Endometrial microvascular endothelial cells (primary cell): ENCODE data around the gene GLE1. TPM values are rescaled to one million over a fixed set of nuclear protein-coding genes. Genes with fewer than 3 reads are reported as not detected.
"Not testable (repeated sequence)": the region's sequence is repeated elsewhere in the genome, so short reads cannot be mapped to it uniquely, and the experiment has no call there.

Experiments used
- in situ Hi-C: cut with HindIII; loops from 2 replicates; pipeline ENCODE4 v1.10.0; 2017; ENCODE audit warnings: low sequenced_read_pairs, low pct_unique_long_range_greater_than_20kb; ENCODE audit errors: inconsistent ontology term
- total RNA-seq: library from RNA; depleted of rRNA; stranded (reverse); fragments of >200 nt; gene quantifications from one replicate; pipeline ENCODE4 v1.2.3, GENCODE V29; 2015; ENCODE audit errors: inconsistent ontology term

GLE1 gene
- total RNA-seq, 1 donor from 2014 or later, result 25.0 TPM

GRCh38 chr9:128495296-128495695 is 9.2 kb upstream of the GLE1 start:
- in situ Hi-C loops, result no loop called here

GRCh38 chr9:128495804-128496417 is 8.6 kb upstream of the GLE1 start:
- in situ Hi-C loops, result no loop called here

- in situ Hi-C loops, result no loop called here
Measured at GRCh38 chr9:128497824-128498610, 6.5 kb upstream of the GLE1 start.

GRCh38 chr9:128498911-128499310 is 5.6 kb upstream of the GLE1 start:
- in situ Hi-C loops, result no loop called here

- in situ Hi-C loops, result no loop called here
Measured at GRCh38 chr9:128499920-128500319, 4.6 kb upstream of the GLE1 start.

GRCh38 chr9:128503415-128503825 is 1.1 kb upstream of the GLE1 start:
- in situ Hi-C loops, result not testable (repeated sequence)

GRCh38 chr9:128503870-128504269 is 649 bp upstream of the GLE1 start:
- in situ Hi-C loops, result no loop called here

GRCh38 chr9:128505414-128505765 is 871 bp downstream of the GLE1 start:
- in situ Hi-C loops, result no loop called here

GRCh38 chr9:128505906-128506305 is 1.4 kb downstream of the GLE1 start:
- in situ Hi-C loops, result not testable (repeated sequence)

GRCh38 chr9:128512820-128513219 is 8.3 kb downstream of the GLE1 start:
- in situ Hi-C loops, result no loop called here

GRCh38 chr9:128521956-128522355 is 17.4 kb downstream of the GLE1 start:
- in situ Hi-C loops, result no loop called here

- in situ Hi-C loops, result no loop called here
Measured at GRCh38 chr9:128523199-128523925, 18.8 kb downstream of the GLE1 start.

GRCh38 chr9:128526720-128527119 is 22.2 kb downstream of the GLE1 start:
- in situ Hi-C loops, result no loop called here

GRCh38 chr9:128528445-128529160 is 24.1 kb downstream of the GLE1 start:
- in situ Hi-C loops, result no loop called here

- in situ Hi-C loops, result no loop called here
Measured at GRCh38 chr9:128529191-128529590, 24.7 kb downstream of the GLE1 start.

- in situ Hi-C loops, result no loop called here
Measured at GRCh38 chr9:128532581-128532980, 28.1 kb downstream of the GLE1 start.

- in situ Hi-C loops, result no loop called here
Measured at GRCh38 chr9:128540634-128541360, 36.3 kb downstream of the GLE1 start.

GRCh38 chr9:128546504-128546903 is 42.0 kb downstream of the GLE1 start:
- in situ Hi-C loops, result no loop called here

GRCh38 chr9:128548876-128549275 is 44.4 kb downstream of the GLE1 start:
- in situ Hi-C loops, result no loop called here
